WERI-Rb-1 (cell line): ENCODE data around the gene FNDC3B.

Source experiments
- DNase-seq: peaks from one replicate; pipeline ENCODE4 v3.0.0-alpha.2; 2020
- H3K27ac ChIP-seq: fragments of 250-450 bp; sonication (Bioruptor Pico); 2 replicates; pipeline ENCODE4 v1.5.1; 2020; ENCODE audit warnings: mild to moderate bottlenecking, moderate library complexity
- H3K27me3 ChIP-seq: fragments of 250-450 bp; sonication (Bioruptor Pico); 2 replicates; pipeline ENCODE4 v1.5.1; 2021; ENCODE audit warnings: mild to moderate bottlenecking, low read depth, moderate library complexity; ENCODE audit not compliant: insufficient read depth, severe bottlenecking
- H3K36me3 ChIP-seq: fragments of 250-450 bp; sonication (Bioruptor Pico); 2 replicates; pipeline ENCODE4 v1.5.1; 2020; ENCODE audit warnings: mild to moderate bottlenecking, moderate library complexity
- H3K4me3 ChIP-seq: 2 replicates; pipeline ENCODE4 v1.5.1; 2011; ENCODE audit warnings: low read depth, mild to moderate bottlenecking, control low read depth, low read length
- H3K9me3 ChIP-seq: fragments of 250-450 bp; sonication (Bioruptor Pico); 2 replicates; pipeline ENCODE4 v1.5.1; 2021; ENCODE audit warnings: mild to moderate bottlenecking, moderate library complexity; ENCODE audit not compliant: severe bottlenecking
- TF ChIP-seq, protein P1 (sequence below): IDR thresholded peaks from 2 replicates; pipeline ENCODE4 v1.5.1; 2011; ENCODE audit warnings: low read depth, mild to moderate bottlenecking, control low read depth, inconsistent platforms, low read length

Gene FNDC3B

DNA sequence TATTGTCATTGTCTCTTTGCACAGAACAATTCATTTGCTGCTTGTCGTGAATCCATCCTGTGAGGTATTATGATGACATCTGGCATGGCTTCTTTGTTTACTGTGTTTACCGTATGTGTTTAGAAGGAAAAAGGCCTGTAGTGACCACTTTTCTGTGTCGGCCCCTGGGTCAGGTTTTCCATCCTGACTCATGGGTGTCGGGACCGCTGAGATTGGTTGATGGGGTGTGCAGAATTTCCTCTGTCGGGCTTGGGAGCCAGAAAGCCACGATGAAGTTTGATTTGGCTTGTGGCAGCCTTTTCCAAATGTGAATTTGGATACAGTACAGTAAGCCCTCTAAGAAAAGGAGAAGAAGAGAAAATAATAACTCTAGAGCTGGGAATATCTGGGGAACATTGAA, 113.5 kb downstream of the FNDC3B start:
- Histone ChIP-seq H3K27ac (no peak overlapping the region), H3K4me3 (no peak overlapping the region), H3K27me3 (no peaks in the 10 kb centered on the region), H3K36me3 (no peaks in the 10 kb centered on the region), H3K9me3 (no peaks in the 10 kb centered on the region)
- TF ChIP-seq, protein P1, sequence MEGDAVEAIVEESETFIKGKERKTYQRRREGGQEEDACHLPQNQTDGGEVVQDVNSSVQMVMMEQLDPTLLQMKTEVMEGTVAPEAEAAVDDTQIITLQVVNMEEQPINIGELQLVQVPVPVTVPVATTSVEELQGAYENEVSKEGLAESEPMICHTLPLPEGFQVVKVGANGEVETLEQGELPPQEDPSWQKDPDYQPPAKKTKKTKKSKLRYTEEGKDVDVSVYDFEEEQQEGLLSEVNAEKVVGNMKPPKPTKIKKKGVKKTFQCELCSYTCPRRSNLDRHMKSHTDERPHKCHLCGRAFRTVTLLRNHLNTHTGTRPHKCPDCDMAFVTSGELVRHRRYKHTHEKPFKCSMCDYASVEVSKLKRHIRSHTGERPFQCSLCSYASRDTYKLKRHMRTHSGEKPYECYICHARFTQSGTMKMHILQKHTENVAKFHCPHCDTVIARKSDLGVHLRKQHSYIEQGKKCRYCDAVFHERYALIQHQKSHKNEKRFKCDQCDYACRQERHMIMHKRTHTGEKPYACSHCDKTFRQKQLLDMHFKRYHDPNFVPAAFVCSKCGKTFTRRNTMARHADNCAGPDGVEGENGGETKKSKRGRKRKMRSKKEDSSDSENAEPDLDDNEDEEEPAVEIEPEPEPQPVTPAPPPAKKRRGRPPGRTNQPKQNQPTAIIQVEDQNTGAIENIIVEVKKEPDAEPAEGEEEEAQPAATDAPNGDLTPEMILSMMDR, result no peak
- no peak for DNase-seq

DNA sequence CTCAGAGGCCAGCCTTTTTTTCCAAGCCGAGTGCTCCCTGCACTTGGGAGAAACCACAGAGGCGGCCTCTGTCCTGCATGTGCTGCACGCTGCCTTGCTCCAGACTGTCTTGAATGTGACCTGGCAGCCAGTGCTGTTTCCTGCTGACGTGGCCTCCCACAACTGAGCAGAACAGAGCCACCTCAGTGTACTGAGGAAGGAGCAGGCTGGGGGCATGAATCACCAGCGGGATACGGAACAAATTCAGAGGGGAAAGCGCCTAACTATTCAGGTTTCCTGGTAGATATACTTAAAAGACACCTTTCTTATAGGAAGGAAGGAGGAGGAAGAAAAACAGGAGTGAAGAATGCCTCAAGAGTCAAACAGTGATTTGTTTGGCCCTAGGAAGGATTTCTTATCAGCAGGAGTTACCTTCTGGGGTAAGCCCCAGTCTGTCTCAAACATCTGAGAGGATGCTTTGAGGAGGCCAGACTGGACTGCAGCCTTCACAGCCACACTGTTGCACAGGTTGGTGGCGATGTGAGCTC, 114.0 kb downstream of the FNDC3B start:
- no peak overlapping the region for H3K27ac ChIP-seq
- H3K27me3 ChIP-seq, result no peaks in the 10 kb centered on the region

DNA sequence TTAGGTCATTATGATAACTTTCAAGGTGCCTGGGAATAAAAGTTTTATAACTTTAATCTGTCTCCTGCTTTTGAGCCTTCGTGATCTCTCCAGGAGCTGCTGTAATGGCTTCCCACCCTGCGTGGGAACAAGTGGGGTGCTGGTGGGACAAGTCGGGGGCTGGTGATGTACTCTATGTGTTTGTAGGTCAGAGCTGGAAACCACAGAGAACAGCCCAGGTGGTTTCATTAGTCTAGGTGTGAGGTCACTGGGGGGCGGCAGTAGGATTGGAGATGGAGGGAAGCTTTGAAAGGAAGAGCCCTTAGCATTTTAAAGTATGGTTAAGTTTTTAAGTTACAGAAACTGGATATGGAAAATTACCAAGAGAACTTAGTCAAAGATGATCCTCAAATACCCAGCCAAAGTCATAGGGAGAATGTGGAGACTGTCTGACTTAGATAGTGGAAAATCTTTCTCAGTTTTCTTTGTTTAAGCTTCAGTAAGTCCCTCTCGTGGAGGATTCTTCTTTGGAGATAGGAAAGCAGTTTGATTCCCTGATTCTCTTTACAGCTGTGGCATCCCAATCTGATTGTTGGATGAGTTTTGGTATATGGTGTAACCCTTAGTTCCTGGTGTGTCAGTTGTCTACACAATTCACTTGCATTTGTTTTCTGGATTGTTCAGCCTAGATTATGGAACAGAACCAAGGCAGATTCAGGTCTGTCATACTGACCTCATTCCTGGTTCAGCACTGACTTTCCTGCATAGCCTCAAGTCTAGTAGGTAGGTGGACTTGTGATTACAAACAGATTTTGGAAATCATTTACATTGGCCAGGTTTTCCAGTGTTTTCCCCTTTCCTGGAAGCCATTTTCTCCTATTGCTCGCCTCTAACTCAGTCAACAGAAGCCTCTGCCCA, 115.6 kb downstream of the FNDC3B start:
- Histone ChIP-seq H3K27ac (no peak overlapping the region), H3K27me3 (no peaks in the 10 kb centered on the region), H3K36me3 (no peaks in the 10 kb centered on the region), H3K9me3 (no peaks in the 10 kb centered on the region), H3K4me3 (no peak overlapping the region)
- no peak for DNase-seq
- TF ChIP-seq, protein P1, result no peak

More for the DNA sequence above, 114.0 kb downstream of the FNDC3B start:
- Histone ChIP-seq H3K9me3 (no peaks in the 10 kb centered on the region), H3K36me3 (no peaks in the 10 kb centered on the region), H3K4me3 (no peak overlapping the region)
- DNase-seq, result no peak
- TF ChIP-seq, protein P1, result no peak

DNA sequence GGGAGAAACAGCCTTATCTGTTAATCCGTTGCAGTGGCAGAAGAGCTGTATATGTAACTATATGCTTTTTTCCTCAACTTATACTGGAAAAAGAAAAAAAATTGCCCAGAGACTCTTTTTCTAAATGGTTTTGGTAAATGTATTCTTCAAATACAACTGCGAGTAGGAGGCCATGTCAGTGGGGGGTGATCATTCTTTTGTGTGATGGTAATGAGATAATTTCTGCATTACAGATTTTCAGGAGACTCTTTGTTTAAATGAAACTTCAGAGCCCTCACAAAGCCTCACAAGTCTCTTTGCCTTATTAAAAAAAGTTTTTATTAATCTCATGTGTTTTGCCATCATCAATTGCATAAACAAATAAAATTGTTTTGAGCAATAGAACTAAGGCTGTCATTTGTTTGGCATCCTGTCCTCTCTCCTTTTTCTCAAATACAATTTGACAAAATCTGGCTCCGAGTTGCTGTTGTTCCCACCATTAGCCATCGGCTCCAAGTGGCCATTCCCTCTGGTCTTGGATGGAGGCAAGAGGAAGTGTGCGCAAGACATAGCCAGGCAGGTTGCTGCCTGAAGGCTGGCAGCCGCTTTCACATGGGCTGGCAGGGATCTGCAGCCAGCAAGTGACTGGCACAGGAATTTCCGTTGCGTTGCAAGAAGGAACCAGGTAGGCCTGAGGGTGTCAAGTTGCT, 116.7 kb downstream of the FNDC3B start:
- H3K4me3 ChIP-seq, result no peak overlapping the region
- TF ChIP-seq, protein P1, result no peak

DNA sequence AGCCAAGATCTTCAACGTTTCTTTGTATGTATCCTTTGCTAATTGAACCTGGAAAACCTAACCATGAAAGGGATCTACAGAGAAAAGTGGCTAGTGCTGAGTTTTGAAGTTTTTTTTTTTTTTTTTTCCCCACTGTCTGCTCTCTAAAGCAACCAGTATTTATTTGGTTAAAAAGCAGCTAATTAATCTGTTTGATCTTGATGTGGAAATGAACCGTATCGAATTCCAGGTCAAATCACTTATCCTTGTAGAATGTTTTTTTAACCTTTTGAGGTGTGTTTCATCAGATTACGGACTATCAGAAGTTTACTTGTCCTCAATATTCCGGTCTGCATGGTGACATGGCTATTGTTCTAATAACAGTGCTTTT, 117.2 kb downstream of the FNDC3B start:
- Histone ChIP-seq H3K27ac (no peak overlapping the region), H3K9me3 (no peaks in the 10 kb centered on the region), H3K4me3 (no peak overlapping the region), H3K36me3 (no peaks in the 10 kb centered on the region), H3K27me3 (no peaks in the 10 kb centered on the region)
- no peak for DNase-seq
- TF ChIP-seq, protein P1, result no peak

More for the DNA sequence above, 116.7 kb downstream of the FNDC3B start:
- DNase-seq, result no peak
- Histone ChIP-seq H3K27me3 (no peaks in the 10 kb centered on the region), H3K27ac (no peak overlapping the region), H3K36me3 (no peaks in the 10 kb centered on the region), H3K9me3 (no peaks in the 10 kb centered on the region)
